Muscle of arm (tissue), 12 donors: ENCODE results near the gene DCDC1. TPM values are rescaled to one million over a fixed set of nuclear protein-coding genes. Genes with fewer than 3 reads are reported as not detected.

ENCODE experiments used
- DNase-seq: peaks from one replicate; pipeline ENCODE4 v3.0.0-alpha.2; 2013
- polyA plus RNA-seq, 12 donors: library from polyadenylated mRNA; unstranded; fragments of 120-200 nt; gene quantifications; one replicate each; pipeline ENCODE4 v1.2.1, GENCODE V29; 2013; ENCODE audit not compliant: insufficient read length in 12 of 12

The DCDC1 gene
- polyA plus RNA-seq, 12 donors, result 0.13 to 0.97 (median 0.33) TPM; not detected in 2

GRCh38 chr11:31231601-31232000, 137.9 kb downstream of the DCDC1 start:
- no peak for DNase-seq

GRCh38 chr11:31218847-31219246, 150.7 kb downstream of the DCDC1 start:
- no peak for DNase-seq

- no peak for DNase-seq
Observed at GRCh38 chr11:31214372-31214771, 155.2 kb downstream of the DCDC1 start.

- DNase-seq, result no peak
Observed at GRCh38 chr11:31199378-31199777, 170.2 kb downstream of the DCDC1 start.

GRCh38 chr11:31173926-31174680, 195.4 kb downstream of the DCDC1 start:
- no peak for DNase-seq

GRCh38 chr11:31160504-31161422, 208.8 kb downstream of the DCDC1 start:
- no peak for DNase-seq

- no peak for DNase-seq
Observed at GRCh38 chr11:31150841-31151240, 218.7 kb downstream of the DCDC1 start.

GRCh38 chr11:31150011-31150410, 219.5 kb downstream of the DCDC1 start:
- no peak for DNase-seq

GRCh38 chr11:31141789-31142188, 227.8 kb downstream of the DCDC1 start:
- DNase-seq, result no peak

GRCh38 chr11:31139479-31139878, 230.1 kb downstream of the DCDC1 start:
- no peak for DNase-seq

- no peak for DNase-seq
Observed at GRCh38 chr11:31132531-31133421, 236.8 kb downstream of the DCDC1 start.

GRCh38 chr11:31131760-31132159, 237.8 kb downstream of the DCDC1 start:
- no peak for DNase-seq

GRCh38 chr11:31127290-31127689, 242.2 kb downstream of the DCDC1 start:
- DNase-seq, result no peak

GRCh38 chr11:31120428-31120827, 249.1 kb downstream of the DCDC1 start:
- DNase-seq, result no peak

GRCh38 chr11:31118566-31118965, 251.0 kb downstream of the DCDC1 start:
- DNase-seq, result no peak

GRCh38 chr11:31117038-31117437, 252.5 kb downstream of the DCDC1 start:
- DNase-seq, result no peak

- no peak for DNase-seq
Observed at GRCh38 chr11:31114442-31114841, 255.1 kb downstream of the DCDC1 start.

GRCh38 chr11:31110830-31111229, 258.7 kb downstream of the DCDC1 start:
- no peak for DNase-seq

- DNase-seq, result no peak
Observed at GRCh38 chr11:31109446-31109845, 260.1 kb downstream of the DCDC1 start.

GRCh38 chr11:31107649-31108048, 261.9 kb downstream of the DCDC1 start:
- DNase-seq, result no peak

- DNase-seq, result peak; percentile 10
Observed at GRCh38 chr11:31106968-31107576, 262.5 kb downstream of the DCDC1 start.
